AG04449 (cell line): ENCODE data around the gene RMDN2.

Source experiments
- CTCF ChIA-PET: fragments of 350-600 bp; formaldehyde crosslinking; extraction: SDS; loops from one replicate; lab custom pipeline; 2021; ENCODE audit warnings: antibody characterized with exemption; lab: Yijun Ruan, JAX
- POLR2A ChIA-PET: fragments of 400-600, 350-600 bp; formaldehyde crosslinking; extraction: SDS; loops from one replicate; lab custom pipeline; 2020; ENCODE audit warnings: antibody characterized with exemption, inconsistent platforms; lab: Yijun Ruan, JAX
- DNase-seq: peaks from one replicate; pipeline ENCODE4 v3.0.0-alpha.2; 2010; ENCODE audit warnings: low read depth, low spot score
- H3K4me3 ChIP-seq: 2 replicates; pipeline ENCODE4 v1.5.1; 2011; ENCODE audit warnings: low read depth, mild to moderate bottlenecking, control low read depth, low read length
- CTCF ChIP-seq: IDR thresholded peaks from one replicate; pipeline ENCODE4 v1.5.1; 2011; ENCODE audit warnings: mild to moderate bottlenecking, moderate library complexity, low read length, control low read depth, inconsistent platforms; ENCODE audit not compliant: insufficient read depth; ENCODE audit errors: missing control alignments

The RMDN2 gene

GRCh38 chr2:37925063-37925897, at the start of gene RMDN2:
RMDN2 (plus strand) TSS chr2:37925287; CDS start chr2:37929278, 3,991 bp downstream.
- CTCF ChIA-PET, result interaction anchor here (1.0 to 1.8 kb wide), 2 partner anchors 529 to 656 kb away, joined by 3 to 4 read pairs; no protein-coding TSS in a partner anchor
- TF ChIP-seq CTCF, result no peak
- no peak for DNase-seq
- POLR2A ChIA-PET, result no interaction called here
- H3K4me3 ChIP-seq, result peak within 1 kb of the TSS; percentile 79

- ChIA-PET POLR2A (interaction anchor here (0.6 to 0.9 kb wide), 3 partner anchors 182 to 486 kb away, joined by 3 to 4 read pairs (median 4); no protein-coding TSS in a partner anchor), CTCF (interaction anchor here (0.8 to 26.1 kb wide), 15 partner anchors 11 to 708 kb away, joined by 3 to 400 read pairs (median 36); partner anchors contain the start of gene CDC42EP3)
- H3K4me3 ChIP-seq, result no peak overlapping the region
- DNase-seq, result no peak
- TF ChIP-seq CTCF, result no peak
Observed at GRCh38 chr2:37875403-37875906, 49.6 kb upstream of the RMDN2 start.

- no peak for DNase-seq
- no peak overlapping the region for H3K4me3 ChIP-seq
- ChIA-PET POLR2A (no interaction called here), CTCF (interaction anchor here (0.8 to 26.1 kb wide), 24 partner anchors 12 to 708 kb away, joined by 3 to 400 read pairs (median 18); partner anchors contain the start of gene CDC42EP3)
- TF ChIP-seq CTCF, result no peak
Observed at GRCh38 chr2:37876227-37876626, 48.9 kb upstream of the RMDN2 start.

GRCh38 chr2:37877457-37878315, 47.4 kb upstream of the RMDN2 start:
- ChIA-PET CTCF (interaction anchor here (0.6 to 26.1 kb wide), 90 partner anchors 10 to 799 kb away, joined by 3 to 400 read pairs (median 4); partner anchors contain the start of genes CDC42EP3 and PRKD3), POLR2A (interaction anchor here (0.5 to 1.2 kb wide), 3 partner anchors 206 to 721 kb away, joined by 3 to 4 read pairs (median 3); partner anchors contain the start of gene EIF2AK2)
- TF ChIP-seq CTCF, result peak; percentile 38
- H3K4me3 ChIP-seq, result no peak overlapping the region
- no peak for DNase-seq

GRCh38 chr2:37878536-37878935, 46.6 kb upstream of the RMDN2 start:
- CTCF ChIA-PET, result interaction anchor here (0.8 to 26.1 kb wide), 29 partner anchors 10 to 535 kb away, joined by 3 to 400 read pairs (median 12); partner anchors contain the start of gene CDC42EP3
- TF ChIP-seq CTCF, result no peak
- H3K4me3 ChIP-seq, result no peak overlapping the region
- POLR2A ChIA-PET, result no interaction called here
- no peak for DNase-seq
